Activated CD4-positive, alpha-beta memory T cell treated with anti-CD3 and anti-CD28 coated beads for 36 hours (primary cell): ENCODE results near the gene PRICKLE1. TPM values are rescaled to one million over a fixed set of nuclear protein-coding genes. Genes with fewer than 3 reads are reported as not detected.

Experiments
- CTCF ChIA-PET: fragments of 350-600 bp; sonication (Branson Sonifier 250); formaldehyde crosslinking; loops from one replicate; lab custom pipeline; 2021; ENCODE audit warnings: antibody characterized with exemption, inconsistent platforms; lab: Charles Lee
- POLR2A ChIA-PET: fragments of 350-600 bp; sonication (Branson Sonifier 250); formaldehyde crosslinking; loops from one replicate; lab custom pipeline; 2021; ENCODE audit warnings: antibody characterized with exemption; lab: Charles Lee
- DNase-seq: peaks from one replicate; pipeline ENCODE4 v3.0.0-alpha.2; 2020
- H3K27ac Mint-ChIP-seq: one replicate; pipeline ENCODE4 v1.8.0; 2021; ENCODE audit warnings: mixed read lengths
- H3K27me3 Mint-ChIP-seq: one replicate; pipeline ENCODE4 v1.8.0; 2021; ENCODE audit warnings: mixed read lengths
- H3K36me3 Mint-ChIP-seq: one replicate; pipeline ENCODE4 v1.8.0; 2021; ENCODE audit warnings: mixed read lengths
- H3K4me1 Mint-ChIP-seq: one replicate; pipeline ENCODE4 v1.8.0; 2021; ENCODE audit warnings: low read depth, mixed read lengths
- H3K4me3 Mint-ChIP-seq: one replicate; pipeline ENCODE4 v1.8.0; 2021; ENCODE audit warnings: mild to moderate bottlenecking, mixed read lengths
- H3K9me3 Mint-ChIP-seq: one replicate; pipeline ENCODE4 v1.8.0; 2021; ENCODE audit warnings: mixed read lengths
- intact Hi-C: fragments of 100-400 bp; cut with micrococcal nuclease; formaldehyde crosslinking; loops from one replicate; pipeline ENCODE4 v1.15.1; 2023
- total RNA-seq, 2 experiments: library from RNA; stranded (reverse); gene quantifications; one replicate each; pipeline ENCODE4 v1.2.3, GENCODE V29; 2021

Gene PRICKLE1
- total RNA-seq, 2 experiments from 2014 or later: not detected

GRCh38 chr12:42611571-42612230 lies 22.2 kb upstream of the PRICKLE1 start:
- Mint-ChIP-seq H3K27me3 (peaks cover 5% of the 10 kb centered on the region), H3K27ac (no peak overlapping the region), H3K4me1 (no peaks in the 10 kb centered on the region), H3K4me3 (no peak overlapping the region), H3K36me3 (no peaks in the 10 kb centered on the region), H3K9me3 (peaks cover 4% of the 10 kb centered on the region)
- CTCF ChIA-PET: no interaction called here
- POLR2A ChIA-PET: no interaction called here
- no peak for DNase-seq
- intact Hi-C loops: no loop called here

DNA sequence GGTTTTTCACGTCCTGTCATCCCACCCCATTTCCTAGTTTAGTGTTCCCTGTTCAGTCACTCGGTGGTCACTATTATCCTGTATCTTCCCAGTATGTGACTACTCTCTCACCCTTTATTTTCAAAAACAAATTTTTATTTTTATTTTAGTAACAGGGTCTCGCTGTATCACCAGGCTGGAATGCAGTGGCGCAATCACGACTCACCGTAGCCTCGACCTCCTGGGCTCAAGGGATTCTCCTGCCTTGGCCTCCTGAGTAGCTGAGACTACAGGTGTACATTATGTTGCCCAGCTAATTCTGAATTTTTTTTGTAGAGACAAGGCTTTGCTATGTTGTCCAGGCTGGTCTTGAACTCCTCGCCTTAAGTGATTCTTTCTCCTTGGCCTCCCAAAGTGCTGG lies 20.1 kb upstream of the PRICKLE1 start:
- Mint-ChIP-seq H3K36me3 (no peaks in the 10 kb centered on the region), H3K27me3 (peaks cover 5% of the 10 kb centered on the region), H3K27ac (no peak overlapping the region), H3K4me3 (no peak overlapping the region), H3K4me1 (no peaks in the 10 kb centered on the region), H3K9me3 (peaks cover 2% of the 10 kb centered on the region)
- ChIA-PET POLR2A (no interaction called here), CTCF (no interaction called here)
- intact Hi-C loops: no loop called here
- DNase-seq: no peak

- H3K4me3 Mint-ChIP-seq: no peak overlapping the region
- no peaks in the 10 kb centered on the region for H3K4me1 Mint-ChIP-seq
- H3K36me3 Mint-ChIP-seq: no peaks in the 10 kb centered on the region
- no peak overlapping the region for H3K27ac Mint-ChIP-seq
- ChIA-PET POLR2A (no interaction called here), CTCF (no interaction called here)
- intact Hi-C loops: no loop called here
- H3K27me3 Mint-ChIP-seq: no peaks in the 10 kb centered on the region
- DNase-seq: no peak
- H3K9me3 Mint-ChIP-seq: no peaks in the 10 kb centered on the region
Observed at GRCh38 chr12:42608196-42608825, 18.8 kb upstream of the PRICKLE1 start.

DNA sequence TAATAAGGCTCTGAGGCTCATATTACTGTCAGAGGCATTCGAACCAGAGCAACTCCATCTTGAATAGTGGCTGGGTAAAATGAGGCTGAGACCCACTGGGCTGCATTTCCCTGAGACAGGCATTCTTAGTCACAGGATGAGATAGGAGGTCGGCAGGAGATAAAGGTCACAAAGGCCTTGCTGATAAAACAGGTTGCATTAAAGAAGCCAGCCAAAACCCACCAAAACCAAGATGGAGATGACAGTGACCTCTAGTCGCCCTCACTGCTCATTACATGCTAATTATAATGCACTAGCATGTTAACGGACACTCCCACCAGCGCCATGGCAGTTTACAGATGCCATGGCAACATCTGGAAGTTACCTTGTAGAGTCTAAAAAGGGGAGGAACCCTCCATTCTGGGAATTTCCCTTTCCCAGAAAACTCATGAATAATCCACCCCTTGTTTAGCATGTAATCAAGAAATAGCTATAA lies 18.1 kb upstream of the PRICKLE1 start:
- DNase-seq: no peak
- intact Hi-C loops: no loop called here
- ChIA-PET POLR2A (no interaction called here), CTCF (no interaction called here)
- no peak overlapping the region for H3K4me3 Mint-ChIP-seq
- no peaks in the 10 kb centered on the region for H3K4me1 Mint-ChIP-seq
- H3K9me3 Mint-ChIP-seq: no peaks in the 10 kb centered on the region
- H3K27ac Mint-ChIP-seq: no peak overlapping the region
- no peaks in the 10 kb centered on the region for H3K36me3 Mint-ChIP-seq
- H3K27me3 Mint-ChIP-seq: no peaks in the 10 kb centered on the region

DNA sequence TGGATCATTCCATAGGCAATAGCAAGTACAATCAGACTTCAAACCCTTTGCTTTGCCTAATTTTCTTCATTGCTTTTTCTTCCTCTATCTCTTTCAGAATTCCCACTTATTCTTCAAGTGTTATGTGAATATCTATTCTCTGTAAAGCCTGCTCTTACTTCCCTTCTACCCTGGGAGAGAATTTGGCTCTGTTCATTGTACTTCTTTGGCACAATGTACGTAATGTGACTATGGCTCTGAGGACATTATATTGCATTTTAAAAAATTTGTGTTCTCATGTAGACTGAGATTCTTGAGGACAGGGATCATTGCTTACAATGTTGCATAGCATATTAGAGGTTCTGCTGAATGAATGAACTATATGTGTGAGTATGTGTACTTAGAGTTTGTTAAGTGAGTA lies 16.9 kb upstream of the PRICKLE1 start:
- Mint-ChIP-seq H3K4me3 (no peak overlapping the region), H3K36me3 (no peaks in the 10 kb centered on the region), H3K4me1 (no peaks in the 10 kb centered on the region), H3K27ac (no peak overlapping the region), H3K27me3 (no peaks in the 10 kb centered on the region), H3K9me3 (no peaks in the 10 kb centered on the region)
- CTCF ChIA-PET: no interaction called here
- POLR2A ChIA-PET: no interaction called here
- intact Hi-C loops: no loop called here
- no peak for DNase-seq

GRCh38 chr12:42605685-42606084 lies 16.1 kb upstream of the PRICKLE1 start:
- no peaks in the 10 kb centered on the region for H3K4me1 Mint-ChIP-seq
- H3K4me3 Mint-ChIP-seq: no peak overlapping the region
- CTCF ChIA-PET: no interaction called here

DNA sequence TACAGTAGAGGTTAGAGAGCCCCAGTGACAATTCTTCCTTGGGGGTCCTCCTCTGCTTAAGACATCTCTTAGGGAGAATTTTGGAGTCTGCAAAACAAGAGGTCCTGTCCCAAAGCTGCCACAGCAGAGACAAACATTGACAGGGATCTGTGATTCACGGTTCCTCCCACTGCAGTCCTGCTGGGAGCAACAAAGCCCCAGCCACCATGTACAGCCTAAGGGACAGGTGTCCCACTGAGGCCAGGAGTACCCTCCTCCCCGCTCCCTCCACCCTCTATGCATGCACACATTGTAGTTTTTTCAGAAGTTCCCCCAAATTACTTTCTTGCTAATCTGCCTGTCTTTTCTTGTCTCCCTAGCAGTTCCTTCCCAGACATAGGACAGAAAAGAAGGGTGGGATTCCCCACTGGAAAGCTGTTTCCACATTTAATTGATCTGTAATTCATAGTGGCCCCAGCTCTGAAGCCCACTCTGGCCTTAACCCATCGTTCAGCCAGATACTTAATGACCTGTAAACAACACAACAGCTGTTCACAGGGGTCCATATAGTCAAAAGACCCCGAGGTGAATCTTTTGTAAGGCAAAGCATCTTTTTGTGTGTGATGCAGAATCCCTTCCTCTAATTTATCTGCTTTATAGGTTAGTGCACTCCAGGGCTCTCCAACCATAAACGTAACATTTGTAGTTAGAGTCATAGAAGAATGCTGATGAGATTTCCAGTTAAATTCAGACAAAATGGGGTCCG lies 13.9 kb upstream of the PRICKLE1 start:
- Mint-ChIP-seq H3K36me3 (no peaks in the 10 kb centered on the region), H3K27me3 (peaks cover 7% of the 10 kb centered on the region), H3K4me3 (no peak overlapping the region), H3K27ac (no peak overlapping the region), H3K9me3 (no peaks in the 10 kb centered on the region), H3K4me1 (no peaks in the 10 kb centered on the region)
- CTCF ChIA-PET: no interaction called here
- no peak for DNase-seq
- intact Hi-C loops: no loop called here
- POLR2A ChIA-PET: no interaction called here

More at GRCh38 chr12:42605685-42606084, 16.1 kb upstream of the PRICKLE1 start:
- H3K36me3 Mint-ChIP-seq: no peaks in the 10 kb centered on the region
- POLR2A ChIA-PET: no interaction called here
- no peak overlapping the region for H3K27ac Mint-ChIP-seq
- DNase-seq: no peak
- H3K9me3 Mint-ChIP-seq: no peaks in the 10 kb centered on the region
- intact Hi-C loops: no loop called here
- H3K27me3 Mint-ChIP-seq: peaks cover 2% of the 10 kb centered on the region

DNA sequence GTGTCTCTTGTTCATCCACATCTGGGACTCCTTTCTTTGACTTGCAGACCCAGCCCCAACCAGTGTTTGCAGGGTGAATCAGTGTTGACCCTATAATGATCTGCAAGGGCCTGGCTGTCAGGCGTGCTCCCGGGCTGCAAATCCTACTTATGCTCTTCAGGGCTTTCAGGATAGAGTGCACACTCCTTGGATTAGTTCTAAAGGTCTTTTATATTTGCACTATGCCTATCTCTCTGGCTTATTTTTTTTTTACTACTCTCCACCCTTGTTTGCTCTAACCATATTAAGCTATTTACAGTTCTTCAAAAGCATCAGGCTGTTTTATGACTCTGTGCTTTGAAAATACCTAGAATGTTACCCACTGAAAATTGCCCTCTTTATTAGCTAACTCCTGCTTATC lies 4.3 kb upstream of the PRICKLE1 start:
- POLR2A ChIA-PET: no interaction called here
- CTCF ChIA-PET: no interaction called here
- Mint-ChIP-seq H3K36me3 (no peaks in the 10 kb centered on the region), H3K27ac (no peak overlapping the region), H3K4me1 (peaks cover 12% of the 10 kb centered on the region), H3K27me3 (peaks cover 39% of the 10 kb centered on the region), H3K9me3 (no peaks in the 10 kb centered on the region), H3K4me3 (no peak overlapping the region)
- DNase-seq: no peak
- intact Hi-C loops: no loop called here

DNA sequence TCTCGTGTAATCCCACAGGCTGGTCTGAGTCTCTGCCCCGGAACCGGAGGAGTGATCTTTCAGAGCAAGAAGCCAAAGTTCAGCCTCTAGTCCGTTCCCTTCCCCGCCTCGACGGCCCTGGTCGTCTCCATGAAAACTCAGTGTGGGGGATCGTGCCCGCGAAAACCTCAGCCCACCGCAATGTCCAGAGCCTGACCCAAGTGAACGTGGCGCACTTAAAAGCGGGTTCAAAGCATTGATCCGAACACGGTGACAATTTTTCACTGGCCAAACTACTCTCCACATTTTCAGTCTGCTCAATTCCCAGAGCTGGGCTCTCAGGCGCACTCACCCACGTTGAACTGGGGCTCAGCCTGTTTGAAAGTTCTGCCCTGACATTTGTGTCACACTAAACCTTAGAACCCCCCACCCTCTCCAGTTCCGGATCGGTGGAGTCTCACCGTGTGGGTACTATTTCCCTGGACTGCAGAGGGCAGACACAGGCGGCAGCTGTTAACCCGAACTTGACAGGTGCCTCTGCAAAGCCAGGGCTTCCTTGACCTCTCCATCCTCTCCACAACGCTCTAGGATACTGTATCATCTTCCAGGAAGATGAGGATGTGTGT lies 886 bp upstream of the PRICKLE1 start:
- Mint-ChIP-seq H3K27me3 (peaks cover 47% of the 10 kb centered on the region), H3K4me1 (peaks cover 15% of the 10 kb centered on the region), H3K36me3 (no peaks in the 10 kb centered on the region), H3K27ac (no peak overlapping the region), H3K4me3 (peak overlapping the region; percentile 62), H3K9me3 (no peaks in the 10 kb centered on the region)
- intact Hi-C loops: no loop called here
- peak; percentile 11 for DNase-seq
- ChIA-PET CTCF (no interaction called here), POLR2A (no interaction called here)

GRCh38 chr12:42588524-42589464 lies 752 bp downstream of the PRICKLE1 start:
- Mint-ChIP-seq H3K4me1 (peaks cover 15% of the 10 kb centered on the region), H3K9me3 (no peaks in the 10 kb centered on the region), H3K36me3 (no peaks in the 10 kb centered on the region), H3K4me3 (peak overlapping the region; percentile 14), H3K27ac (no peak overlapping the region), H3K27me3 (peaks cover 41% of the 10 kb centered on the region)
- ChIA-PET CTCF (no interaction called here), POLR2A (no interaction called here)
- peak; percentile 14 for DNase-seq
- intact Hi-C loops: loop anchor here (10.0 kb wide), 1 partner anchor 574 kb away; no protein-coding TSS in a partner anchor

GRCh38 chr12:42587601-42588523 lies 1.7 kb downstream of the PRICKLE1 start:
- no peak for DNase-seq
- no peak overlapping the region for H3K4me3 Mint-ChIP-seq
- H3K9me3 Mint-ChIP-seq: no peaks in the 10 kb centered on the region
- no peaks in the 10 kb centered on the region for H3K36me3 Mint-ChIP-seq
- no peak overlapping the region for H3K27ac Mint-ChIP-seq
- ChIA-PET POLR2A (no interaction called here), CTCF (no interaction called here)
- peaks cover 15% of the 10 kb centered on the region for H3K4me1 Mint-ChIP-seq
- intact Hi-C loops: loop anchor here (10.0 kb wide), 1 partner anchor 573 kb away; no protein-coding TSS in a partner anchor
- peaks cover 40% of the 10 kb centered on the region for H3K27me3 Mint-ChIP-seq
